ENCODE results near the gene TNP2.
"Not testable (repeated sequence)": the region's sequence is repeated elsewhere in the genome, so short reads cannot be mapped to it uniquely, and the experiment has no call there.

Gene TNP2

DNA sequence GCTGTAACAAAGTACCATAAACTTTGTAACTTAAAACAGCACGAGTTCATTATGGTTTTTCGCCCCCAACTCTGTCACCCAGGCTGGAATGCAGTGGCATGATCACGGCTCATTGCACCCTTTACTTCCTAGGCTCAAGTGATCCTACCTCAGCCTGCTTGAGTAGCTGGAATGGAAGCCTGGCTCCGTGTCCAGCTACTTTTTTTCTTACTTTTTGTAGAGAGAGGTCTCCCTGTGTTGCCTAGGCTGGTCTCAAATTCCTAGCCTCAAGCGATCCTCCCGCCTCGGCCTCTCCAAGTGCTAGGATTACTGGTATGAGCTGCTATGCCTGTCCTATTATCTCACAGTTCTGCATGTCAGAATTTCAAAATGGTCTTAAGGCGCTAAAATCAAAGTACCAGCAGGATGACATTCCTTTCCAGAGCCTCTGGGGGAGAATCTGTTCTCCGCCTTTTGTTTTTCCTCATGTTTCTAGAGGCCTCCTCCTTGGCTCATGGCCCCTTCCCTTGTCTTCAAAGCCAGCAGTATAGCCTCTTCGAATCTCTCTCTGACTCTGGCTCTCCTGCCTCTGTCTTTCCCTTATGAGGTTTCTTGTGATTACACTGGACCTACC, 22.1 kb upstream of the TNP2 start:
- Mint-ChIP-seq H3K4me3 (no peak overlapping the region), H3K36me3 (no peaks in the 10 kb centered on the region), H3K9me3 (no peaks in the 10 kb centered on the region), H3K27ac (no peak overlapping the region), H3K4me1 (peaks cover 10% of the 10 kb centered on the region)
- ATAC-seq = no peak
- no peak for DNase-seq (ENCODE audit: low spot score in 2 of 2)

GRCh38 chr16:11290102-11290893, 21.2 kb upstream of the TNP2 start:
- H3K4me1 Mint-ChIP-seq = peaks cover 19% of the 10 kb centered on the region
- no peak overlapping the region for H3K27ac Mint-ChIP-seq
- H3K4me3 Mint-ChIP-seq = no peak overlapping the region
- DNase-seq (ENCODE audit: low spot score in 2 of 2) (no peak), ATAC-seq (no peak)
- H3K36me3 Mint-ChIP-seq = no peaks in the 10 kb centered on the region
- no peaks in the 10 kb centered on the region for H3K9me3 Mint-ChIP-seq

DNA sequence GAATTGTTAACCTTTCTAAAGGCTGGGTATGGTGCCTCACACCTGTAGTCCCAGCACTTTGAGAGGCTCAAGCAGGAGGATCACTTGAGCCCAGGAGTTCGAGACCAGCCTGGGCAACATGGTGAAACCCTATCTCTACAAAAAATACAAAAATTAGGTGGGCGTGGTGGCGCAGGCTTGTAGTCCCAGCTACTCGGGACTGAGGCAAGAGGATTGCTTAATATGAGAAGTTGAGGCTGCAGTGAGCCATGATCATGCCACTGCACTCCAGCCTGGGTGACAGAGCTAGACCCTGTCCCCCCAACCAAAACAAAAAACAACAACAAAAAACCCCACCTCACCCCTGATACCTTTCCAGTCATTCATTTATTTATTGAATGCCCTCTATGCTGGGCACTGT, 20.6 kb upstream of the TNP2 start:
- H3K27ac Mint-ChIP-seq, H3K9me3 Mint-ChIP-seq: not testable (repeated sequence)

GRCh38 chr16:11289202-11289601, 20.1 kb upstream of the TNP2 start:
- ATAC-seq (no peak), DNase-seq (ENCODE audit: low spot score in 2 of 2) (no peak)
- Mint-ChIP-seq H3K4me3 (no peak overlapping the region), H3K27ac (no peak overlapping the region), H3K36me3 (no peaks in the 10 kb centered on the region), H3K4me1 (peaks cover 19% of the 10 kb centered on the region), H3K9me3 (no peaks in the 10 kb centered on the region)

More for the DNA sequence above, 20.6 kb upstream of the TNP2 start:
- not testable (repeated sequence) for ATAC-seq; H3K4me3 Mint-ChIP-seq; DNase-seq (ENCODE audit: low spot score in 2 of 2); H3K36me3 Mint-ChIP-seq
- peaks cover 19% of the 10 kb centered on the region for H3K4me1 Mint-ChIP-seq

- Mint-ChIP-seq H3K9me3 (no peaks in the 10 kb centered on the region), H3K4me3 (peak overlapping the region; percentile 21), H3K4me1 (peaks cover 19% of the 10 kb centered on the region), H3K36me3 (no peaks in the 10 kb centered on the region), H3K27ac (no peak overlapping the region)
- peak; percentile 74 for ATAC-seq
- DNase-seq (ENCODE audit: low spot score in 2 of 2) = no peak
Observed at GRCh38 chr16:11285842-11286241, 16.7 kb upstream of the TNP2 start.

DNA sequence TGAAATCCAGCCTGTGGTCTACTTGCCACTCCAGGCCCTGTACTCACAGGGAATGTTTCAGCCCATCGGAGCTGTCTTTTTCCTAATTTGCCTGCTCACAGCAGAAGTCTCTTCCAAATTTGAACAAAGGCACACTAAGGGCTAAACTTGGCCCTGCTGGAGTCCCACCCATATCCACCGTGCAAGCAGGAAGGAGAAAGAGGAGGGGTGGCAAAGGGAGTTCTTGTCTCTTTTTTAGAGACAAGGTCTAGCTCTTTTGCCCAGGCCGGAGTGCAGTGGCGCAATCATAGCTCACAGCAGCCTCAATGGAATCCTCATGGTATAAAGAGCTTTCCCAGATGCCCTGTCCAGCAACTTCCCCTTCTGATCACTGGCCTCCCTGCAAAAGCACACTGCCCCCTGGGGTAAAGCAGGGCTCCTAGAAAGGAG, 14.7 kb upstream of the TNP2 start:
- H3K27ac Mint-ChIP-seq = no peak overlapping the region
- DNase-seq (ENCODE audit: low spot score in 2 of 2) (no peak), ATAC-seq (no peak)
- no peaks in the 10 kb centered on the region for H3K36me3 Mint-ChIP-seq
- no peak overlapping the region for H3K4me3 Mint-ChIP-seq
- H3K9me3 Mint-ChIP-seq = no peaks in the 10 kb centered on the region
- H3K4me1 Mint-ChIP-seq = peaks cover 19% of the 10 kb centered on the region

- Mint-ChIP-seq H3K9me3 (no peaks in the 10 kb centered on the region), H3K4me3 (no peak within 1 kb of the TSS), H3K4me1 (peaks cover 6% of the 10 kb centered on the region), H3K36me3 (no peaks in the 10 kb centered on the region), H3K27ac (no peak within 1 kb of the TSS)
- DNase-seq (ENCODE audit: low spot score in 2 of 2) = no peak
- no peak for ATAC-seq
Observed at GRCh38 chr16:11280616-11281522, 11.7 kb upstream of the TNP2 start, which contains the start of gene PRM1. PRM1 (minus strand) TSS chr16:11281330; CDS start chr16:11281238, 92 bp downstream.

GRCh38 chr16:11278681-11279628, 9.8 kb upstream of the TNP2 start:
- no peak for DNase-seq (ENCODE audit: low spot score in 2 of 2)
- H3K4me1 Mint-ChIP-seq = no peaks in the 10 kb centered on the region
- no peaks in the 10 kb centered on the region for H3K9me3 Mint-ChIP-seq
- peak overlapping the region; percentile 45 for H3K27ac Mint-ChIP-seq
- ATAC-seq = no peak
- H3K4me3 Mint-ChIP-seq = no peak overlapping the region
- no peaks in the 10 kb centered on the region for H3K36me3 Mint-ChIP-seq

- Mint-ChIP-seq H3K9me3 (no peaks in the 10 kb centered on the region), H3K36me3 (no peaks in the 10 kb centered on the region), H3K27ac (no peak overlapping the region), H3K4me3 (no peak overlapping the region), H3K4me1 (no peaks in the 10 kb centered on the region)
- DNase-seq (ENCODE audit: low spot score in 2 of 2) (no peak), ATAC-seq (no peak)
Observed at GRCh38 chr16:11277607-11278337, 8.6 kb upstream of the TNP2 start.

GRCh38 chr16:11276896-11277593, 7.9 kb upstream of the TNP2 start:
- Mint-ChIP-seq H3K27ac (no peak overlapping the region), H3K9me3 (no peaks in the 10 kb centered on the region), H3K4me1 (no peaks in the 10 kb centered on the region), H3K4me3 (no peak overlapping the region), H3K36me3 (no peaks in the 10 kb centered on the region)
- DNase-seq (ENCODE audit: low spot score in 2 of 2) = no peak
- ATAC-seq = no peak

- no peak for DNase-seq (ENCODE audit: low spot score in 2 of 2)
- Mint-ChIP-seq H3K27ac (no peak within 1 kb of the TSS), H3K9me3 (no peaks in the 10 kb centered on the region), H3K36me3 (no peaks in the 10 kb centered on the region), H3K4me1 (no peaks in the 10 kb centered on the region), H3K4me3 (no peak within 1 kb of the TSS)
- no peak for ATAC-seq
Observed at GRCh38 chr16:11276143-11276895, 7.2 kb upstream of the TNP2 start, which contains the start of gene PRM2. PRM2 (minus strand) TSS chr16:11276480; CDS start chr16:11276370, 110 bp downstream.

DNA sequence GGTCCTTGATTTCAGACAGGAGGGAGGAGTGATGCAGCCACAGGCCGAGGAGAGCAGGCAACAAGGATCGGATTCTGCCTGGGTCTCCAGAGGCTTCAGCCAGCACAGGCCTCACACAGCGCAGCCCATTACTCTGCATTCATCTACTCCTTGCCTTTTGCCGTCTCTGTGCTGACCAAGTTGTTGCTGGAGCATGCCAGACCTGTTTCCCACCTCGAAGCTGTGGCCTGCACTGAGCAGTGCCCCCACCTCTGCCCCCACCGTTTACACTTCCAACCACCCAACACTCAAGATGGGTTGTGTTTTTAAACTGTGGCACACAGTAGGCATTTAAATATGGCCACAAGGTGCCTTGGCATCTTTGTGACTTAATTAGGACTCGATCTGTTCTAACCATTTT, 5.8 kb upstream of the TNP2 start:
- no peaks in the 10 kb centered on the region for H3K4me1 Mint-ChIP-seq
- H3K4me3 Mint-ChIP-seq = no peak overlapping the region
- H3K27ac Mint-ChIP-seq = no peak overlapping the region
- no peak for ATAC-seq
- DNase-seq (ENCODE audit: low spot score in 2 of 2) = no peak
- H3K36me3 Mint-ChIP-seq = no peaks in the 10 kb centered on the region
- no peaks in the 10 kb centered on the region for H3K9me3 Mint-ChIP-seq

DNA sequence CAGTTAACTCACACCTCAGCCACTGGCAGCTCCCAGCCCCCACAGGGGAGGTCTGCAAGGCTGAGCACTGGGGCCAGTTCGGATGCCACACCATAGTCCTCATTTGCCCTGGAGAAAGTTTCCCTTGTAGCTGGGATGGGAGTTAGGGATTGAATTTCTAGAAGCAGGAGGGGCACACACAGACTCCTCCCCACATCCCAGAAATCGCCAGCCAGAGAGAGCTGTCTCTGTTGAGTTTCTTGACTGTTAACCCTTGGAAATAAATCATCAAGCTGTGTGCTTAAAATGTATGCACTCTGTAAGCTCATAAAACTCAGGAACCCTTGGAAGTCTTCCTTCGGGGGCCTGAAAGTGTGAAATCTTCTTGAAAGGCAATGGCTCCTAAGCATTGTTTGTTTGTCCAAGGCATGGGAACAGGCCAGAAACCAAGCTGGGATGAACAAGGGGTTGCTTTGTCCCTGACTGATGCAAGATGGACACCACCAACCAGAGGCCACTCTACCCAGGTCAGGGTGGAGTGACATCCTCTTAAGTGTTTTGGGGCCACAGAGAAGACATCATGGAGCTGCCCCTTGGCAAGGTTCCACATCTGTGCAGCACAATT, 4.7 kb upstream of the TNP2 start:
- ATAC-seq (no peak), DNase-seq (ENCODE audit: low spot score in 2 of 2) (no peak)
- Mint-ChIP-seq H3K4me1 (no peaks in the 10 kb centered on the region), H3K9me3 (no peaks in the 10 kb centered on the region), H3K4me3 (no peak overlapping the region), H3K27ac (no peak overlapping the region), H3K36me3 (no peaks in the 10 kb centered on the region)
